Large intestine (tissue), 3 donors: Measurements from ENCODE around the gene MAP2. TPM values are rescaled to one million over a fixed set of nuclear protein-coding genes. Genes with fewer than 3 reads are reported as not detected.

Source experiments
- DNase-seq, 2 donors: peaks; one replicate each; pipeline versions ENCODE4 v3.0.0 to v3.0.0-alpha.2; 2013
- H3K27ac ChIP-seq: one replicate; pipeline ENCODE4 v1.5.1; 2013; ENCODE audit warnings: low read length
- H3K27me3 ChIP-seq: 2 replicates; pipeline ENCODE4 v1.6.1; 2013; ENCODE audit warnings: low read length; ENCODE audit not compliant: control insufficient read depth, insufficient read depth
- H3K36me3 ChIP-seq: 2 replicates; pipeline ENCODE4 v1.6.1; 2013; ENCODE audit warnings: low read length; ENCODE audit not compliant: control insufficient read depth, insufficient read depth
- H3K4me1 ChIP-seq: one replicate; pipeline ENCODE4 v1.6.1; 2013; ENCODE audit warnings: low read length; ENCODE audit not compliant: control insufficient read depth, insufficient read depth
- H3K4me3 ChIP-seq: one replicate; pipeline ENCODE4 v1.5.1; 2013; ENCODE audit warnings: low read length
- H3K9me3 ChIP-seq: one replicate; pipeline ENCODE4 v1.6.1; 2013; ENCODE audit warnings: mild to moderate bottlenecking, low read depth, low read length, moderate library complexity; ENCODE audit not compliant: control insufficient read depth
- WGBS: methylation state at CpG from one replicate; pipeline ENCODE4 v1.1.5; 2013; ENCODE audit warnings: low lambda C conversion rate; ENCODE audit not compliant: insufficient coverage; 5-methylcytosine and 5-hydroxymethylcytosine counted together
- polyA plus RNA-seq: library from polyadenylated mRNA; unstranded; fragments of 120-200 nt; gene quantifications from one replicate; pipeline ENCODE4 v1.2.1, GENCODE V29; 2013

Gene MAP2
- polyA plus RNA-seq, 1 donor, result 16.3 TPM

GRCh38 chr2:209638346-209638745, 214.5 kb downstream of the MAP2 start:
- WGBS, result 100% methylated on average over 1 of the region's 2 CpGs

GRCh38 chr2:209640358-209640757, 216.5 kb downstream of the MAP2 start:
- no peaks in the 10 kb centered on the region for H3K27me3 ChIP-seq
- no peaks in the 10 kb centered on the region for H3K36me3 ChIP-seq
- no peak overlapping the region for H3K27ac ChIP-seq
- 40% methylated on average over 1 of the region's 2 CpGs for WGBS
- no peaks in the 10 kb centered on the region for H3K4me1 ChIP-seq
- H3K9me3 ChIP-seq, result no peaks in the 10 kb centered on the region
- H3K4me3 ChIP-seq, result no peak overlapping the region
- DNase-seq, result no peak

More at GRCh38 chr2:209638346-209638745, 214.5 kb downstream of the MAP2 start:
- no peaks in the 10 kb centered on the region for H3K27me3 ChIP-seq
- no peaks in the 10 kb centered on the region for H3K4me1 ChIP-seq
- no peaks in the 10 kb centered on the region for H3K9me3 ChIP-seq
- no peaks in the 10 kb centered on the region for H3K36me3 ChIP-seq
- DNase-seq, result no peak
- no peak overlapping the region for H3K27ac ChIP-seq
- no peak overlapping the region for H3K4me3 ChIP-seq

- no peak for DNase-seq
- no peak overlapping the region for H3K4me3 ChIP-seq
- WGBS, result 91% methylated on average over 2 of the region's 3 CpGs
- no peaks in the 10 kb centered on the region for H3K27me3 ChIP-seq
- H3K27ac ChIP-seq, result no peak overlapping the region
- H3K9me3 ChIP-seq, result no peaks in the 10 kb centered on the region
- H3K36me3 ChIP-seq, result no peaks in the 10 kb centered on the region
- no peaks in the 10 kb centered on the region for H3K4me1 ChIP-seq
These were observed 218.4 kb downstream of the MAP2 start for GRCh38 chr2:209642146-209642820.

- Histone ChIP-seq H3K27ac (no peak overlapping the region), H3K4me1 (no peaks in the 10 kb centered on the region), H3K9me3 (no peaks in the 10 kb centered on the region), H3K4me3 (no peak overlapping the region), H3K36me3 (no peaks in the 10 kb centered on the region), H3K27me3 (no peaks in the 10 kb centered on the region)
- no peak for DNase-seq
These were observed 221.0 kb downstream of the MAP2 start for GRCh38 chr2:209644842-209645241.

GRCh38 chr2:209648714-209649113, 224.9 kb downstream of the MAP2 start:
- WGBS, result no CpG with 5 or more reads among the region's 3 CpGs
- DNase-seq, result no peak
- H3K4me1 ChIP-seq, result no peaks in the 10 kb centered on the region
- H3K27me3 ChIP-seq, result no peaks in the 10 kb centered on the region
- H3K36me3 ChIP-seq, result no peaks in the 10 kb centered on the region
- no peak overlapping the region for H3K4me3 ChIP-seq
- H3K27ac ChIP-seq, result no peak overlapping the region
- no peaks in the 10 kb centered on the region for H3K9me3 ChIP-seq

GRCh38 chr2:209653134-209653533, 229.3 kb downstream of the MAP2 start:
- no peak overlapping the region for H3K27ac ChIP-seq
- H3K27me3 ChIP-seq, result no peaks in the 10 kb centered on the region
- H3K36me3 ChIP-seq, result no peaks in the 10 kb centered on the region
- H3K4me1 ChIP-seq, result no peaks in the 10 kb centered on the region
- DNase-seq, result no peak
- WGBS, result 80% methylated on average over 1 of the region's 6 CpGs
- no peaks in the 10 kb centered on the region for H3K9me3 ChIP-seq
- H3K4me3 ChIP-seq, result no peak overlapping the region

- no peak for DNase-seq
- Histone ChIP-seq H3K4me1 (no peaks in the 10 kb centered on the region), H3K9me3 (no peaks in the 10 kb centered on the region), H3K27me3 (no peaks in the 10 kb centered on the region), H3K4me3 (no peak overlapping the region), H3K27ac (no peak overlapping the region), H3K36me3 (no peaks in the 10 kb centered on the region)
- WGBS, result 80% methylated on average over 1 of the region's 9 CpGs
These were observed 237.5 kb downstream of the MAP2 start for GRCh38 chr2:209661286-209661894.

GRCh38 chr2:209662021-209662420, 238.2 kb downstream of the MAP2 start:
- no peaks in the 10 kb centered on the region for H3K36me3 ChIP-seq
- no peaks in the 10 kb centered on the region for H3K27me3 ChIP-seq
- H3K9me3 ChIP-seq, result no peaks in the 10 kb centered on the region
- no peak overlapping the region for H3K4me3 ChIP-seq
- H3K4me1 ChIP-seq, result no peaks in the 10 kb centered on the region
- H3K27ac ChIP-seq, result no peak overlapping the region
- 100% methylated on average over 3 of the region's 7 CpGs for WGBS
- no peak for DNase-seq

GRCh38 chr2:209663139-209663538, 239.3 kb downstream of the MAP2 start:
- Histone ChIP-seq H3K36me3 (no peaks in the 10 kb centered on the region), H3K27ac (no peak overlapping the region), H3K9me3 (no peaks in the 10 kb centered on the region), H3K4me3 (no peak overlapping the region), H3K27me3 (no peaks in the 10 kb centered on the region), H3K4me1 (no peaks in the 10 kb centered on the region)
- no peak for DNase-seq
- WGBS, result no CpG with 5 or more reads among the region's 5 CpGs

GRCh38 chr2:209663656-209664055, 239.8 kb downstream of the MAP2 start:
- Histone ChIP-seq H3K4me1 (no peaks in the 10 kb centered on the region), H3K27ac (no peak overlapping the region), H3K4me3 (no peak overlapping the region), H3K27me3 (no peaks in the 10 kb centered on the region), H3K9me3 (no peaks in the 10 kb centered on the region), H3K36me3 (no peaks in the 10 kb centered on the region)
- WGBS, result no CpG with 5 or more reads among the region's 4 CpGs
- DNase-seq, result no peak

GRCh38 chr2:209666296-209666695, 242.4 kb downstream of the MAP2 start:
- no peaks in the 10 kb centered on the region for H3K4me1 ChIP-seq
- WGBS, result 86% methylated on average over 1 of the region's 1 CpG
- H3K4me3 ChIP-seq, result no peak overlapping the region
- no peaks in the 10 kb centered on the region for H3K27me3 ChIP-seq
- no peak for DNase-seq
- no peaks in the 10 kb centered on the region for H3K36me3 ChIP-seq
- no peak overlapping the region for H3K27ac ChIP-seq
- H3K9me3 ChIP-seq, result no peaks in the 10 kb centered on the region
